Iris pigment epithelial cell (primary cell): ENCODE data around the gene ANKRD44.

ENCODE experiments used
- DNase-seq: peaks from one replicate; pipeline ENCODE4 v3.0.0-alpha.2; 2011; ENCODE audit warnings: low read depth

The ANKRD44 gene

DNA sequence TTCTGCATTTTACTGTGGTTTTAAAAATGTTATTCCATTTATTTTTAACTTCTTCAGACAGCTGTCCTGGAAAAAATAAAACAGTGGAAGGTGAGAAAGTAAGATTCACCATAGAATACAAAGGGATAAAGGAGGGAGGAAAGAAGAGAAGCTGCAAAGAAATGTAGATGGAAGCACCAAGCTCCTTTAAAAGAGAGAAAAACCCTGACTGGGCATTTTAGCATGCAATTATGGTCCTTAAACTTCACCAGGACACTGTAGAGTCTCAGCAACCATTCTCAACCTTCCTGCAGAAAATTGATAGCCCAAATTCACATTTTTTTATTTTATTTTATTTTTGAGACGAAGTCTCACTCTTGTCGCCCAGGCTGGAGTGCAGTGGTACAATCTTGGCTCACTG, 11.6 kb upstream of the ANKRD44 start:
- DNase-seq, result no peak

DNA sequence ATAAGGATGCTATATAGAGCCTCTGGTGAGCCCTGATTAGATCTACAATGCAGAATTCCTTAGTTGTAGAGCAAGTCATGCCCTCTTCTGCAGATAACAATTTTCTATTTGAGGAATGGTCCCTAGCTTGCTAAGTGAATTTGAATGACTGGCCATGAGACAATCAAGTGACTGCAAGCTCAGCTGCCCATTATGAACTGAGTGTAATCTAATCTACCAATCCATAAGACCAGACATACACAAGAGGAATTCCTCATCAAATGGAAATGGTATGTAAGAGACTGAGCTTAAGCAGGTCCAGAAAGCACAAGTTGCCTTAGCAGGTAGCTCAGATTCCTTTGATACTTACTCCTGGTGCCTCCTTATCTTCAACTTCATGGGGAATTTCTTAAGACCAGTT, 4.8 kb upstream of the ANKRD44 start:
- no peak for DNase-seq

DNA sequence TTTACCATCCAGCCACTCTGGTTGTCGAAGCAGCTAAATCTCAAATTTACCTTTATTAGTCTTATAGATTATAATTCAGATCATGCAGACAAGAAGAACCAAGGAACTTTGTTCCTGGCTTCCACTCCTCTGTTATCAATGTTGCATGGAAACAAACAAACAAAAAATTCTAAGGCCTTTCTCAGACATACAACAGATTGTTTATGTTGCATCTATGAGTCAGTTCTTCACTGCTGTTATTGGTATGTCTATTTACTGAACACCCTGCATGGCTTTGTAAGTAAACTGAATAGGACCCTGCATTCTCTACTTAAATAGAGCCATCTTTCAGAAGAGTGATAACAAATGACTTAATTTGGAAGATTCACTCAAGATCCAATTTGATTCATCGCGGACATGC, 1.6 kb upstream of the ANKRD44 start:
- no peak for DNase-seq

DNA sequence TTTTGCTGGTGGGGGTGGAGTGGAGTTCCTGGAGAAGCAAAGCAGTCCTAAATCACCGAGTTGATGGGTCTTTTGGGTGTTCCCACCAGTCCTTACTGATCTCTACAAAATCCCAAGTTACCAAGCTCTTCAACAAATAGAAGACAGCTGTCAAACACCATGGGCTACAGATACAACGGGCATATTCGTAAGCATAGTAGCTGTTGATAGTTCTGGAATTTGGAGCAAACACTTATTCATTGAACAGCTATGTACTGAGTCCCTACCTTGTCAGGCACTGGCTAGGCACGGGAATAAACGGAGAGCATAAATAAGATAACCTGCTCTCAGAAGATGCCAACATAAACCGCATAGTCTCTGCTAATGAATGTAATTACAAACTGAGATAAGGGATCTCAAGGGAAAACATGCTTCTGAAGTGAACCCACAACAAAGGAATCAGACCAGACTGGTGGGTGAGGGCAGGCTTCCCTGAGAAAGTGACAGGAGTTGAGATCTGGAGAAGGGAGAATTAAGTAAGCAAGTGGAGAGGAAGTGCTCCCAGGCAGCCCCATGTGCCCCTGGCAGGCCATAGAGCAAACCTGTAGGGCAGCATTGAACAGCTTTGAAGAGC, 947 bp upstream of the ANKRD44 start:
- DNase-seq, result peak; percentile 17

DNA sequence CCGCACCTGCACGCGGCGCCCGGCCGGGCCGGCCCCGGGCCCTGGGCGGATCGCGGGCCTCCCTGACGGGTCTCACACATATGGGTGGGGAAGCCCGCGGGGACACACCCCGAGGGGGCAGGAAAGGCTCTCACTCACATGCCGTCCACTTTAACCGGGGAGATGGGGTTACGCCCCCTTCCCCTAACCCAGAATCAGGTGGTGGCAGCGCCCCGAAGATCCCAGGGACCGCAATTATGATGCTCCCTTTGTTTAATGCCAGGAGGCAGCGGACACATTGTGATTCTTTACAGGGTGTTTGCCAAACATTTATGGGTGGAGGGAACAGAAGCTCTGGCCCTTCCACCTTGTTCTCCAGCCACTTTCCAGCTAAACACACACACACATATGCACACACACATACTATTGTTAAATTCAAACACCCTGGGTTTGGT, 424 bp upstream of the ANKRD44 start:
- DNase-seq, result no peak

DNA sequence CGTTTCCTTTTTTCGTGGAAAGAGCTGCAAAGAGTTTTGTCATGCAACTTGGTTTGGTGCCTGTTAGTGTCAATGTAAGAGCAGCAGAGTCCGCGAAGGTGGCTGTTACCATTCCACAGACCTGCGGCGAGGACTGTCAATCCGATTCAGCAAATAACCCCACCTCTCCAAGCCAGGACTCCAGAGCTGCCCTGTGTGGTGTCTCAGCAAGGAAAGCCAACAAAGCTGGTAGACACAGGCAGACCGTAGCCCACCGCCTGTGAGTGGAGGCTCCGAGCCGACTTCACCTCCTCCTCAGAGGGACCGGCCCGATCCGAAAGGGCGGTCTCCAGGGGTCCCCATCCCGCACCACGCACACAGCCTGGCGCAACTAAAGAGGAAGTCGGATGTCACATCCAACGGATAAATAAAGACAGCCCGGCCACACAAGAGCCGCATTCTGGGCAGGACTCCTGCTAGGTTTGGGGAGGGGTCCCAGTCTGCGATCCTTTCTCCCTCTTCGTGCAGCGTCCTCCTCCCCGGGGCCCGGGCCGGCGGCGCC, 819 bp downstream of the ANKRD44 start:
- DNase-seq, result no peak

DNA sequence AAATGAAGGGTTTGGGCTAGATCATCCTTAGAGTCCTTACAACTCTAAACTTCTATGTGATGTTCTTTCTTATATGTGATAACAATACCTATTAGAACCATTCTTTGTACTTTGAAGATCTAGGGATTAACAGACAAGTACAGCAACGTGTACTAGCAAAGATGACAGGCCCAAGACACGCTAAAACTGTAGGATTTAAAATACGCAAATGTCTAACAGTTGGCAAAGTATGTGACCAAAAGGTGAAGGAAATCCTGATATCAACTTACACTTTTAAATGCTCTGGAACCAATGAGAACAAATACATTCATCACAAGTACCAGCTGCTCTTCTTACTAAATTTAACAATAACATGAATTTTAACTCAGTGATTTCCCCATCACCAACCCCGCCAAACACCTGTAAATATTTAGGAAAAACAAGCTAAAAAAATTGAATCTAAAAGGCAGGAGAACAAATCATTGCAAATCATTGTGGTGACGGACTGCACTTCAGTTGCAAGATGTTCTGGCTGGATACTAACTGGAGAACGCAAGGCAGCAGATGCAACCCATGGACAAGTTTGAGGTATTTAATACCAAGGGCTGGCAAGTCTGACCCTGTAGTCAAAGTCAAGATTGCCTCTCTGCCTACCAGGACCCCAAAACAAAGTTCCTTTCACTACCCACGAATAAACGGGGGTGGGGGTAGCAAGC, 1.4 kb downstream of the ANKRD44 start:
- no peak for DNase-seq

DNA sequence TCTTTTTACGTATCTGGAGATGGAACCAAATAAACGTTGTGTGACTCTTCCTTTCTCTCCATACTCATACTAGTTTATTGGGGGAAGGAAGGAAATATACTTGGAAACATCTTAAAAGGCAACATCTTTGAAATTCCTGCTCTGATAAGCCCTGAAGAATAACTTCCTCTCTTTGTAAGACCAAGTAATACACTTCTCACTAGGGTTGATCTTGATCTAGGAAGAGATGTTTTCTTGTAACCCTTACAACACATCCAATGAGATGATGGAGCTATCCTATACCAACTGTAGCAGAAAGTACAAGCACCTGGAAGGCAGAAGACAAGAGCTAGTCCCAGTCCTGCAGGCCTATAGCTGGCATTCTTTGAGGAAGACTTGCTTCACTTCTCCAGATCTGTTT, 2.0 kb downstream of the ANKRD44 start:
- DNase-seq, result no peak

DNA sequence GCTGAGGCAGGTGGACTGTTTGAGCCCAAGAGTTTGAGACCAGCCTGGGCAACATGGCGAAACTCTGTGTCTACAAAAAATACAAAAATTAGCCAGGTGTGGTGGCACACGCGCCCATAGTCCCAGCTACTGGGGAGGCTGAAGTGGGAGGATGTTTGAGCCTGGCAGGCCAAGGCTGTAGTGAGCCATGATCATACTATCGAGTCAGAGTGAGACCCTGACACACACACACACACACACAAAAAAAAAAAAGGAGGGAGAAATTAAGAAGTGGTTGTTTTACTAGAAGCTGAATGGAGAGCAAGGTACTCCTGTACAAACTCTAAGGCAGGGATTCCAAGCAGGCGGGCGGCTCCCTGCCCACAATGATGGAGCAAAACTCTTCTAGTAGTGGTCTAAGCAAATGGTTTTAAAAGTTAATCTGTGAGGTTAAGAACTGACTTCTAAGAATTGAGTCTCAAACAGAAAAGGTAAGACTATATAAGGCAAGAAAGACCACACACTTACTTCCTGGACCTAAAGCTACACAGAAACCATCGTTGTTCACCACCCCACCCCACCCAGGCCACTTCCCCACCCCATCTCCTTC, 2.6 kb downstream of the ANKRD44 start:
- no peak for DNase-seq

DNA sequence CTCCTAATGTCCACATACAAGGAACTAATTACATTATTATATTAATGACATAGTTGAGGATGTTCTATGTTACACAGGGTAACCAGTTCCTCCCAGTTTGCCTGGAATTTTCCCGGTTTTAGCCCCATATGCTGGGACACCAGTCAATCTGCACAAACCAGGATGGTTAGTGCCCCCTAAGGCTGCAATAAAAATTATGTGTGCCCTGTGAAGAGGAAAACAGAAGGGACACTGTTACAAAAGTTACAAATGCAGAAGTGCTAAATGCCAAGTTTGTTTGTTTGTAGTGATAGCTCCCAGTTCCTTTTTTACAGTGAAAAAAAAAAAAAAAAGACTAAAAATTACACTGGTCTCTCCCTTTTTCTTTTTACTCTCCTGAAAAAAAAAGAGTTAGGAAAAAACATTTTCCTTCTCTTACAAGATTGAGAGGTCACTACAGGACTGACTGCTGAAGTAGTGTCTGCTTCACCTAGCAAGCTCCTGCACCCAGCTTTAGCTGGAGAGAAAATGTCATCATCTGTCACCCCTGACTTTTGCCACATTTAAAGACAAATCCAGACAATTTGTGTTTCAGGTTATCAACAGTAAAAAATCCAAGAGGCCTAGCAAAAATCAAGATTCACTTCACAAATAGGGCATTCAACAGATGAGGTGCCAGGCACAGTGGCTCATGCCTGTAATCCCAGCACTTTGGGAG, 3.2 kb downstream of the ANKRD44 start:
- DNase-seq, result no peak

DNA sequence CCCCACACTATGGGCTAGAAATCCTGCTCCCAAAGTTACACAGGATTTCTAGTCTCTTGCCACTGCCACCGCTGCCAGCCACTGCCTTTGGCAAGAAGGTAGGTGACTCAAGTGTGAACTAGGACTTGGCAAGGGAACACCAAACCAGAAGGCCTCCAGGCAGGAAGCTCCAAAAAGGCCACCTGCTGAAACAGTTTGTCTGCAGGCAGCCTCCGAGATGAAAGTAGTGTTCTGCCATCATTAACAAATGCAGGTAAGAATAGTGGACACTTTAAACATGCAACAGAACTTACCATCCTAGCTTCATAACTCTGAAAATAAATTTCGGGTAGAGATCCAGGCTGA, 3.9 kb downstream of the ANKRD44 start:
- DNase-seq, result no peak

DNA sequence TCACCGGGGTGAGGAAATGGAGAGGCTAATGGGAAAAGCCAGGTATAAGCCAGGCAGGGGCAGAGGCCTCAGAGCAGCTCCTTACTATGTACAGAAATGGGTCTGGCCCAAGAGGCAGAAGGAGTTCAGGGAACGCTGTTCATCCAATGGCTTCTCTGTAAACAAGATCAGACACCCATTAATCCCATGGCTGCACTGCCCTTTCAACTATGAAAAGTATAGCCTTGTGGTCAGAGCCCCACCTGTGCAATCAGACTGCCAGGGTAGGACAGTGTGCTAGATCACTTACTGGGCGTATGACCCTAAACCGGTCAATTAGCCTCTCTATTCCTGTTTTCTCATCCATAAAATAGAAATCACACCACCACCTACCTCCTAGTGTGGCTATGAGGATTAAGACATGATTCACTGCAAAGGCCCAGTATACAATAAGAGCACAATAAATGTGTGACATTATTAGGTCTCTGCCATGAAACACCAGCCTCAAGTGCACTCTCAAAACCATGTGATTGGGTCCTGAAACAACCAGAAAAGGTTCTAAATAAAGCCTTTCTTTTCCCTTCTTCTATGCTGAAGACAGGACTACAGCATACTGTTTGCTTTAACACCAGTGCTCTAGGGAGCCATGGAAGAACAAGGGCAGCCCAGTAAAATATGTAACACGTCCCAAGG, 4.4 kb downstream of the ANKRD44 start:
- no peak for DNase-seq

DNA sequence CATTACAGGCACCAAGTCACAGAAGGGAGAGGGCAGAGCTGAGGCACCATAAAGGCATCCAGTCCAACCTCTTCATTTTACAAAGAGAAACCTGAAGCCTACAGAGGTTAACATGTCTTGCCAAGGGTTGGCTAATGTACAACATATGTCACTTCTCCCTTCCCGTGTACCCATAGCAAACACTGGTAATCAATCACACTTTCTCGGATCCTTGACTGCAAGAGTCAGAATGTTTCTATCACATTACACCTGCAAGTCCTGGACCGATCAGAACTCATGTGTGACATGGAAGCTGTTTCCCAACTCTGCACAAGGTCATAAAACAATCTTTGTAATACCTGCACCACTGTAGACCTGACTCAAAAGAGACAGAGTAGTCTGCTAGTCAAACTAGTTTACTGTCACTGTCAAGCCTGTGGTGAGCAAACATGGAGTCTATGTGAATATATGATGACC, 6.0 kb downstream of the ANKRD44 start:
- DNase-seq, result no peak

DNA sequence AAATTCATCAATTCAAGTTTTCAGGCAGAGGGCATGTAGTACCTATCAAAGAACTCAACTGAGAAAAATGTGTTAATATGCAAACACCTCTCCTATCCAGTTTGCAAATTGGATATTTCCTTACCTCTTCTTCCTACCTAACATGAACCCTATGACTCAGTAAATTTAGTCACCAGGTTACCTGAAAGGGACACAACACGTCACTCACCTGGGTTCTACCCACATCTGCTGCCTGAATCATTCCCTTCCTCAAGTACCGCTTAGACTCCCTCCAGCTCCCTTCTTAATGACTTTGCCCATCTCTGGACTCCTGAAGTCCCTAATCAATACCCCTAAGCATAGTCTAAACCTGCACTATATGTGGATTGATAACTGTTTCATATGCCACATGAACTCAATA, 10.4 kb downstream of the ANKRD44 start:
- DNase-seq, result no peak

DNA sequence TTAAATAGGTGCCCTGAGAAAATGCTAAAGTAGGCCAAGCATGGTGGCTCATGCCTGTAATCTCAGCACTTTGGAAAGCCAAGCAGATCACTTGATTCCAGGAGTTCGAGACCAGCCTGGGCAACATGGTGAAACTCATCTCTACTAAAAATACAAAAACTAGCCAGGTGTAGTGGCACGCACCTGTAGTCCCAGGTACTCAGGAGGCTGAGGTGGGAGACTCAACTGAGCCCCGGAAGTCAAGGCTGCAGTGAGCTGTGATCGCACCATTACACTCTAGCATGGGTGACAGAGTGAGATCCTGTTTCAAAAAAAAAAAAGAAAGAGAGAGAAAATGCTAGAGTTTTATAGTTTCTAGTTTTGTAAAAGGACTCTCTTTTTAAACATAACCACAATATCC, 12.0 kb downstream of the ANKRD44 start:
- no peak for DNase-seq

DNA sequence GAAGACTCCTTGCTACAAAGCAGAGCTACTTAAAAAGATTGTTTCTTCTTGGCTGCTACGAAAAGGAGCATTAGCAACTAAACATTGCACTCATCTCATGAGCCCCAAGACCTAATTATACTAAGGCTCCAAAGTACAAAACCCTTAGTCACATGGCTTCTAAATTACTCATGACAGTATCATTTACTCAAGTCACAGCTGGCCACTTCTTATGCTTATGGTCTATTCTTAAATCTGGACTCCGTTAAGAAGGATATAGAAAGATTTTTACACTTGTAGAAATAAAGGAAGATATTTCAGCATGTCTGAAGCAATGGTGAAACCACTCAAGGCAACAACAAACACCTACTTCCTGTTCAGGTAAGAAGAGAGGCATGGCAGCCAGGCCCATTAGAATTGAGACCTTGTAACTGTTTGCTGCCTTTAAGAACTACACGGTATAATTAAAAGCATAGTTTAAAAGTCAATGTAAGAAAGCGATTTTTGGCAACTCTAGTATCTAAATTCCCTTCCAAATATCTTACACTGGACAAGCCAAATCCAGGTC, 12.7 kb downstream of the ANKRD44 start:
- DNase-seq, result no peak

DNA sequence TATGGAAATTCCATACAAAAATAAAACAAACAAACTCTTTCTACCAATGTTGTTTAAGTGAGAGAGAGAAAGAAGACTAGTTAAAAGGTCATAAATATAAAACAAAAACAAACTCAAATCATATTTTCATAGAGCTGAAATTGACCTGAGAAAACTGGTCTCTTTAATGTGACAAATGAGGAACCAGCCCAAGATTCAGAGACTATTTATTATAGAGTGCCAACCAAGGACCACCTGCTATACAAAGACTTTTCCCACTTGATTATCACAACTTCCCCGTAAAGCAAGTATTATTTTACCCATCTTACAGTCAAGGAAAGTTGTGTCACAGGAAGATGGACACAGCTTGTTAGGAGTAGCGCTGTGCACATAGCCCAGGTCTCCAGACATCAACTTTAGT, 13.3 kb downstream of the ANKRD44 start:
- no peak for DNase-seq

DNA sequence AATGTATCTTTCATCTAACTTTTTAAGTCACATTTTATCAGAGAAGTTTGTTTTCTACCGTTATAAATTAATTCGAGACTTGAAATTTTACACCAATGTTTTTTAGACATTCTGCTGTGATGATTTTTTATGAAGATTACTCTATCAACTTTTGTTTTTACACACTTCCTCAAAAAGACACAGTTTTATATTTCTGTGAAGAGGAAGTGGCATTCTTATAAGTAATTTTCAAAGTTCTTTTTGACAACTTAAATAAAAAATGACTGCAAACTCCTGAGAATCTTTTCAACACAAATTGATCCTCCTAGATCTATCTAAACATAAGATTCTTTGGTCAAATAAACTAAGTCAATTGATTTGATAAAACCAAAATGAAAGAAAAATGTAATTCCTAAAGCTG, 13.7 kb downstream of the ANKRD44 start:
- no peak for DNase-seq

DNA sequence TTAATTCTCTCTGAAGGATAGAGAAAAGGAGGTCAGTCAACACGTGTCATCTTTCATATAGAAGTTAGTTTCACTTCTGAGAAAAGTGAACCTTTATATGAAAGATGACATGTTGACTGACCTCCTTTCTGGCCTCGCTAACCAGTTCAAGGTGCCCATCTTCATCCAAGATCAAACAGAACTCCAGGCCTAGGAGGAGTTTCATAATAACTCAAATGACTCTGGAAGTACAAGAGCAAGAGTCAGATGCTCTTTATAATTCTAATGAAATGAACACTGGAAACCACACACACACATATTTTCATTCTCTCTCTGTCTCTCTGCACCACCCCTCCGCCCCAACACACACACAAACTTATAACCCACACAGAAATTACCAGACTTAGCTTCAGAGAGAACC, 16.3 kb downstream of the ANKRD44 start:
- no peak for DNase-seq

DNA sequence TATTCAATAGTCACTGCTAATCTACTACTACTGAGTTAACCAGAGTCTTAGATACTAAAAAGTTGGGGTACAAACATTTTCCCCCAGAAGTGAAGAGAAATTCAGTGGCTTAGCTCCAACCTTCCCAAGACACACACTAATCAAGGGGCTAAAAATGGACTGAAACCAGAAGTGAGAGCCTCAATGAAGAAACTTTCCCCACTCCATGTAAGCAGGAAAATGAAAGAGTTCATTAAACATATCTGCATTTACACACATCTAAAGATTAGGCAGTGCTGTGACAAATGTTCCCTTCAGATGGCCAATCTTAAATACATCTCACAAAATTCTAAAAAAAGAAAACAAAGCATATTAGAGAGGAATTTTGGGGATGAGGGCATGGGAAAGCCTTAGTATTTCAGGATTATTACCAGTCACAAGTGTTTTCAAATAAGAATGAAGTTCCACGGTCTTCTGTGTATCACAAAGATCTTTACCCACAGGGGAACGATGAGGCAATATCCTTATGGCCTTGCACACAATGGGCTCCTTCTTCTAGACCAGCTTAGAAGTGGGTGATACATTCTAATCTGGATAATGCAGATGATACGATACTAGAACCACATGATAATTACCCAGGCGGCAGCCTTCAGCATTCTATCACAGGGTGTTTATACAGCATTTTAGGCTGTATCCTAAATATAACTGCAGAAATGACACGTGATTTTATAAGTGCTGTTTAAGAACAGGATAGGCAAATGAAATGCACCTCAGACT, 17.1 kb downstream of the ANKRD44 start:
- DNase-seq, result no peak

DNA sequence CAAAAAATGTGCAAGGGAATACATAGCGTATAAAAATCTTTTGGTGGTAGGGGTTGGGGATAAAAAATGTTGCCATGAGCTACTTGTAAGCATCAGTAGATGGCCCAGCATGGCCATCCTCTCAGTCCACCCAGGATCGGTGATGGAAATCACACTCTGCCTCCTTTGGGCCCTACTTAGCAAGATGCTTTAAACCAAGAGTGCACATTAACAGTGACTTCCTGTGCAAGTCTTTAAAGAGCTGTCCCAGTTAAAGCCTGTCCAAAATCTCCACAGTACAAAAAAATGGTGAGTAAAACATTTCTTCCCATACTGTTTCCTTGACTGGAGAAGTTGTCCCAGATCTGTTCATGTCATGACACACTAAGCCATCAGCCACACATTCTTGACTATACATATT, 18.0 kb downstream of the ANKRD44 start:
- no peak for DNase-seq
